ENCODE results near the gene ARHGAP27. TPM values are rescaled to one million over a fixed set of nuclear protein-coding genes. Genes with fewer than 3 reads are reported as not detected.

The ARHGAP27 gene
- total RNA-seq, 1 donor from 2014 or later, result 4.7 TPM

GRCh38 chr17:45364531-45365390, 67.9 kb downstream of the ARHGAP27 start:
- no peak overlapping the region for H3K9ac ChIP-seq (ENCODE audit: low read depth in 1 of 3, low read length in 3 of 3)
- peaks cover 0 to 13% (median 7%) of the 10 kb centered on the region in 3 donors for H3K4me1 ChIP-seq (ENCODE audit: control insufficient read depth in 3 of 3, insufficient read depth in 3 of 3, low read length in 3 of 3)
- H3K27ac ChIP-seq (ENCODE audit: low read depth, low read length), result no peak overlapping the region
- no peaks in the 10 kb centered on the region for H3K36me3 ChIP-seq (ENCODE audit: control insufficient read depth in 3 of 3, insufficient read depth in 3 of 3, low read length in 3 of 3)
- H3K4me3 ChIP-seq (ENCODE audit: low read length in 3 of 3), result no peak overlapping the region
- no peaks in the 10 kb centered on the region for H3K9me3 ChIP-seq (ENCODE audit: control insufficient read depth in 3 of 3, low read length in 3 of 3)
- peaks cover 0 to 2% (median 0%) of the 10 kb centered on the region in 3 donors for H3K27me3 ChIP-seq (ENCODE audit: control insufficient read depth in 3 of 3, insufficient read depth in 3 of 3, low read length in 3 of 3)

DNA sequence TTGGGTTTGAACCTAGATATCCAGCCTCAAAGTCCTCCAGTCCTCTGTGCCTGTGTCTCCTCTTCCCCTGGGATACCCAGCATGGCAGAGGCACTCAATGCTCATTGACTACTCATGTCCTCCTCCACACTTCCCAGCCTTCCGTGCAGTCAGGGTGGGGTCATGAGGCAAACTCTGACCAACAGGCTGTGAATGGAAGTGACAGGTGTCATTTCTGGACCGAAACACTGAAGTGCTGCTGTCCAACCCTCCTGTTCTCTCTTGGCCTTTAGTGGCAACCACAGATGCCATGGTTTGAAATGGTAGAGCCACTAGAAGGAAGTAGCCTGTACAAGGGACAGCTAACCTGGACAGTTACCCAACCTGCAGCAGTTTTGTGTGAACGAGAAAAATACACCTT, 69.2 kb downstream of the ARHGAP27 start:
- H3K9ac ChIP-seq (ENCODE audit: low read depth in 1 of 3, low read length in 3 of 3), result no peak overlapping the region
- H3K27ac ChIP-seq (ENCODE audit: low read depth, low read length), result no peak overlapping the region
- no peaks in the 10 kb centered on the region for H3K36me3 ChIP-seq (ENCODE audit: control insufficient read depth in 3 of 3, insufficient read depth in 3 of 3, low read length in 3 of 3)
- peaks cover 0 to 2% (median 0%) of the 10 kb centered on the region in 3 donors for H3K27me3 ChIP-seq (ENCODE audit: control insufficient read depth in 3 of 3, insufficient read depth in 3 of 3, low read length in 3 of 3)
- no peaks in the 10 kb centered on the region for H3K9me3 ChIP-seq (ENCODE audit: control insufficient read depth in 3 of 3, low read length in 3 of 3)
- no peak overlapping the region for H3K4me3 ChIP-seq (ENCODE audit: low read length in 3 of 3)
- peaks cover 0 to 13% (median 7%) of the 10 kb centered on the region in 3 donors for H3K4me1 ChIP-seq (ENCODE audit: control insufficient read depth in 3 of 3, insufficient read depth in 3 of 3, low read length in 3 of 3)

DNA sequence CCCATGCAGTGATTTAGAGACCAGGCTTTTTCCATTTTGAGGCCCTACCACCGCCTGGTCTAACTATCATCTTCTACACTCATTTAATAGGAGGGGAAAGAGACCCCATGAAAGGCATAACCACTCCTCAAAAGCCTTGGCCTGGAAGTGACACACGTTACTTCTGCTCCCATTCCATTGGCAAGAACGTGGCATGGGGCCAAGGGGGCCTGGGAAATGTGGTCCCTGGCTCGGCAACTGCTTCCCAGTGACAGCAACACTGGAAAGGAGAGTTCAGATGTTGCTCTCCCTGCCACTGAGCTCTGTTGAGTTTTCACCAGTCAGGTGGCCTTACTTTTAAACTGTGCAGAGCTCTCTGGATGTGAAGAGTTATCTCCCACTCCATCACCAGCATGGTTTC, 70.7 kb downstream of the ARHGAP27 start:
- no peak overlapping the region for H3K27ac ChIP-seq (ENCODE audit: low read depth, low read length)
- no peak overlapping the region for H3K9ac ChIP-seq (ENCODE audit: low read depth in 1 of 3, low read length in 3 of 3)
- no peak overlapping the region for H3K4me3 ChIP-seq (ENCODE audit: low read length in 3 of 3)
- peaks cover 0 to 2% (median 0%) of the 10 kb centered on the region in 3 donors for H3K27me3 ChIP-seq (ENCODE audit: control insufficient read depth in 3 of 3, insufficient read depth in 3 of 3, low read length in 3 of 3)
- H3K4me1 ChIP-seq (ENCODE audit: control insufficient read depth in 3 of 3, insufficient read depth in 3 of 3, low read length in 3 of 3), result peaks cover 0 to 13% (median 7%) of the 10 kb centered on the region in 3 donors
- H3K9me3 ChIP-seq (ENCODE audit: control insufficient read depth in 3 of 3, low read length in 3 of 3), result no peaks in the 10 kb centered on the region
- no peaks in the 10 kb centered on the region for H3K36me3 ChIP-seq (ENCODE audit: control insufficient read depth in 3 of 3, insufficient read depth in 3 of 3, low read length in 3 of 3)

DNA sequence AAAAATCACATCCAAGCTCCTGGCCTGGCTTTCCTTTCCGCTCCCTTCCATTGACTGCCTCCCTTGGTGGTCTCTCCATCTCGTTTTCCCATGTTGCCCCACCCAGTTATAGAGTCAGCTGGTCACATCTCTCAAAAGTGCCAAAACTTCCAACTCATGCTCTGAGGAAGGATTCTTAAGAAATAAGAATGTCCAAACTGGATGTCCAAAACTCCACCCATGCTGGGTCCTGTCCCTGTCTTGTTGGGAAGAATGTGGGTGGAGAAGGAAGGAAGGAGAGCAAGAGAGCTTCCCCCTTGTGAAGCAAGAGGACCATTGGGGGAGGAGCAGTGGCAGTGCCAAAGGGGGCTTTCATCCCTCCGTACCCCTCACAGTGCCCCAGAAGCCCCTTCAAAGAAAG, 71.2 kb downstream of the ARHGAP27 start:
- H3K27me3 ChIP-seq (ENCODE audit: control insufficient read depth in 3 of 3, insufficient read depth in 3 of 3, low read length in 3 of 3), result peaks cover 0 to 2% (median 0%) of the 10 kb centered on the region in 3 donors
- H3K36me3 ChIP-seq (ENCODE audit: control insufficient read depth in 3 of 3, insufficient read depth in 3 of 3, low read length in 3 of 3), result no peaks in the 10 kb centered on the region

GRCh38 chr17:45357364-45357997, 75.2 kb downstream of the ARHGAP27 start:
- no peak overlapping the region for H3K27ac ChIP-seq (ENCODE audit: low read depth, low read length)
- H3K27me3 ChIP-seq (ENCODE audit: control insufficient read depth in 3 of 3, insufficient read depth in 3 of 3, low read length in 3 of 3), result peaks cover 0 to 2% (median 0%) of the 10 kb centered on the region in 3 donors
- no peak overlapping the region for H3K4me3 ChIP-seq (ENCODE audit: low read length in 3 of 3)
- no peak overlapping the region for H3K9ac ChIP-seq (ENCODE audit: low read depth in 1 of 3, low read length in 3 of 3)
- H3K9me3 ChIP-seq (ENCODE audit: control insufficient read depth in 3 of 3, low read length in 3 of 3), result no peaks in the 10 kb centered on the region
- H3K4me1 ChIP-seq (ENCODE audit: control insufficient read depth in 3 of 3, insufficient read depth in 3 of 3, low read length in 3 of 3), result no peaks in the 10 kb centered on the region
- no peaks in the 10 kb centered on the region for H3K36me3 ChIP-seq (ENCODE audit: control insufficient read depth in 3 of 3, insufficient read depth in 3 of 3, low read length in 3 of 3)

More for the DNA sequence above, 71.2 kb downstream of the ARHGAP27 start:
- Histone ChIP-seq H3K9ac (ENCODE audit: low read depth in 1 of 3, low read length in 3 of 3) (no peak overlapping the region), H3K27ac (ENCODE audit: low read depth, low read length) (no peak overlapping the region), H3K4me3 (ENCODE audit: low read length in 3 of 3) (no peak overlapping the region), H3K9me3 (ENCODE audit: control insufficient read depth in 3 of 3, low read length in 3 of 3) (no peaks in the 10 kb centered on the region), H3K4me1 (ENCODE audit: control insufficient read depth in 3 of 3, insufficient read depth in 3 of 3, low read length in 3 of 3) (peaks cover 0 to 13% (median 7%) of the 10 kb centered on the region in 3 donors)

GRCh38 chr17:45355087-45355486, 77.6 kb downstream of the ARHGAP27 start:
- H3K4me1 ChIP-seq (ENCODE audit: control insufficient read depth in 3 of 3, insufficient read depth in 3 of 3, low read length in 3 of 3), result no peaks in the 10 kb centered on the region
- H3K9ac ChIP-seq (ENCODE audit: low read depth in 1 of 3, low read length in 3 of 3), result no peak overlapping the region
- no peak overlapping the region for H3K4me3 ChIP-seq (ENCODE audit: low read length in 3 of 3)
- H3K27me3 ChIP-seq (ENCODE audit: control insufficient read depth in 3 of 3, insufficient read depth in 3 of 3, low read length in 3 of 3), result no peaks in the 10 kb centered on the region
- no peaks in the 10 kb centered on the region for H3K36me3 ChIP-seq (ENCODE audit: control insufficient read depth in 3 of 3, insufficient read depth in 3 of 3, low read length in 3 of 3)
- H3K27ac ChIP-seq (ENCODE audit: low read depth, low read length), result no peak overlapping the region
- no peaks in the 10 kb centered on the region for H3K9me3 ChIP-seq (ENCODE audit: control insufficient read depth in 3 of 3, low read length in 3 of 3)

GRCh38 chr17:45353043-45353442, 79.6 kb downstream of the ARHGAP27 start:
- Histone ChIP-seq H3K9me3 (ENCODE audit: control insufficient read depth in 3 of 3, low read length in 3 of 3) (no peaks in the 10 kb centered on the region), H3K4me1 (ENCODE audit: control insufficient read depth in 3 of 3, insufficient read depth in 3 of 3, low read length in 3 of 3) (no peaks in the 10 kb centered on the region), H3K27me3 (ENCODE audit: control insufficient read depth in 3 of 3, insufficient read depth in 3 of 3, low read length in 3 of 3) (no peaks in the 10 kb centered on the region), H3K9ac (ENCODE audit: low read depth in 1 of 3, low read length in 3 of 3) (no peak overlapping the region), H3K27ac (ENCODE audit: low read depth, low read length) (no peak overlapping the region), H3K36me3 (ENCODE audit: control insufficient read depth in 3 of 3, insufficient read depth in 3 of 3, low read length in 3 of 3) (no peaks in the 10 kb centered on the region), H3K4me3 (ENCODE audit: low read length in 3 of 3) (no peak overlapping the region)

DNA sequence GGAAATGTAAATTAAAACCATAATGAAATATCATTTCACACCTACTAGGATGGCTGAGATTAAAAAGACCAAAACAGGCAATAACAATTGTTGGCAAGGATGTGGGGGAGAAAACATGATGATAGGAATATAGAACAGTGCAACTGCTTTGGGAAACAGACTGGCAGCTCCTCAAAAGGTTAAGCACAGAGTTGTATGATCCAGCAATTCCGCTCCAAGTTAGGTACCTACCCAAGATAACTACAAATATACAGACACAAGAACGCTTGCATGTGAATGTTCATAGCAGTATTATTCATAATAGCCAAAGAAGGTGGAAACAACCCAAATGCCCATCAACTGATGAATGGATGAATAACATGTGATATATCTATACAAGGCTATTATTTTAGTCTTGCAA, 80.8 kb downstream of the ARHGAP27 start:
- Histone ChIP-seq H3K27ac (ENCODE audit: low read depth, low read length) (no peak overlapping the region), H3K27me3 (ENCODE audit: control insufficient read depth in 3 of 3, insufficient read depth in 3 of 3, low read length in 3 of 3) (no peaks in the 10 kb centered on the region), H3K4me1 (ENCODE audit: control insufficient read depth in 3 of 3, insufficient read depth in 3 of 3, low read length in 3 of 3) (no peaks in the 10 kb centered on the region), H3K9ac (ENCODE audit: low read depth in 1 of 3, low read length in 3 of 3) (no peak overlapping the region), H3K4me3 (ENCODE audit: low read length in 3 of 3) (no peak overlapping the region), H3K36me3 (ENCODE audit: control insufficient read depth in 3 of 3, insufficient read depth in 3 of 3, low read length in 3 of 3) (no peaks in the 10 kb centered on the region), H3K9me3 (ENCODE audit: control insufficient read depth in 3 of 3, low read length in 3 of 3) (no peaks in the 10 kb centered on the region)

- H3K4me3 ChIP-seq (ENCODE audit: low read length in 3 of 3), result no peak overlapping the region
- H3K4me1 ChIP-seq (ENCODE audit: control insufficient read depth in 3 of 3, insufficient read depth in 3 of 3, low read length in 3 of 3), result peaks cover 0 to 6% (median 4%) of the 10 kb centered on the region in 3 donors
- H3K27ac ChIP-seq (ENCODE audit: low read depth, low read length), result no peak overlapping the region
- no peaks in the 10 kb centered on the region for H3K9me3 ChIP-seq (ENCODE audit: control insufficient read depth in 3 of 3, low read length in 3 of 3)
- H3K9ac ChIP-seq (ENCODE audit: low read depth in 1 of 3, low read length in 3 of 3), result no peak overlapping the region
- no peaks in the 10 kb centered on the region for H3K27me3 ChIP-seq (ENCODE audit: control insufficient read depth in 3 of 3, insufficient read depth in 3 of 3, low read length in 3 of 3)
- no peaks in the 10 kb centered on the region for H3K36me3 ChIP-seq (ENCODE audit: control insufficient read depth in 3 of 3, insufficient read depth in 3 of 3, low read length in 3 of 3)
Measured at GRCh38 chr17:45347444-45347843, 85.2 kb downstream of the ARHGAP27 start.

All from skeletal muscle tissue (tissue), 4 donors.